IMR-90 (cell line): ENCODE results near the gene NFATC3. TPM values are rescaled to one million over a fixed set of nuclear protein-coding genes. Genes with fewer than 3 reads are reported as not detected.
A peak's percentile ranks its signal among the peaks of the same experiment; 100 is the strongest.

Source experiments
- ATAC-seq: fragments of 200-7000 bp; cut with Tn5 transposase; 2 replicates; pipeline ENCODE4 v1.9.1; 2020; ENCODE audit warnings: low read depth, mild to moderate bottlenecking, moderate library complexity
- BruUV-seq: library from RNA; stranded (reverse); fragments of 400-500 nt; replicated peaks from 2 replicates; lab custom pipeline; 2021; lab: Mats Ljungman, UMichigan
- CTCF ChIA-PET: fragments of 300-600 bp; formaldehyde crosslinking; extraction: SDS; loops from one replicate; lab custom pipeline; 2021; ENCODE audit warnings: antibody characterized with exemption; lab: Yijun Ruan, JAX
- POLR2A ChIA-PET: fragments of 300-600 bp; sonication (Branson Sonifier 250); formaldehyde crosslinking; loops from one replicate; lab custom pipeline; 2022; ENCODE audit warnings: antibody characterized with exemption; ENCODE audit not compliant: unreplicated experiment; lab: Charles Lee
- DNase-seq: peaks from one replicate; pipeline ENCODE4 v3.0.0; 2013
- H2AFZ ChIP-seq: replicated peaks from 2 replicates; pipeline ENCODE3; 2013; ENCODE audit warnings: low read length, mild to moderate bottlenecking; ENCODE audit not compliant: poor library complexity
- H2AK5ac ChIP-seq: 2 replicates; pipeline ENCODE4 v1.6.1; 2013; ENCODE audit warnings: low read depth, low read length, inconsistent platforms
- H2AK9ac ChIP-seq: replicated peaks from 2 replicates; pipeline ENCODE3; 2013; ENCODE audit warnings: mild to moderate bottlenecking, low read depth, low read length, moderate library complexity; ENCODE audit not compliant: poor library complexity
- H2BK120ac ChIP-seq: 2 replicates; pipeline ENCODE4 v1.6.1; 2013; ENCODE audit warnings: low read depth, low read length, inconsistent platforms
- H2BK15ac ChIP-seq: 3 replicates; pipeline ENCODE4 v1.6.1; 2013; ENCODE audit warnings: low read depth, low read length, inconsistent platforms
- H2BK20ac ChIP-seq: 2 replicates; pipeline ENCODE4 v1.6.1; 2013; ENCODE audit warnings: low read depth, mild to moderate bottlenecking, inconsistent platforms, low read length, moderate library complexity
- H2BK5ac ChIP-seq: 2 replicates; pipeline ENCODE4 v1.6.1; 2013; ENCODE audit warnings: mild to moderate bottlenecking, low read depth, low read length, inconsistent platforms; ENCODE audit not compliant: poor library complexity, severe bottlenecking
- H3K14ac ChIP-seq: replicated peaks from 2 replicates; pipeline ENCODE4 v1.6.1; 2013; ENCODE audit warnings: low read depth, low read length, inconsistent platforms
- H3K18ac ChIP-seq: 2 replicates; pipeline ENCODE4 v1.6.1; 2013; ENCODE audit warnings: low read depth, low read length, control low read depth
- H3K23ac ChIP-seq: 2 replicates; pipeline ENCODE4 v1.6.1; 2013; ENCODE audit warnings: low read depth, low read length, inconsistent platforms
- H3K27ac ChIP-seq: 2 replicates; pipeline ENCODE4 v1.5.1; 2013; ENCODE audit warnings: mild to moderate bottlenecking, control low read depth, low read length; ENCODE audit not compliant: insufficient read depth
- H3K27me3 ChIP-seq: 2 replicates; pipeline ENCODE4 v1.6.1; 2013; ENCODE audit warnings: low read length; ENCODE audit not compliant: control insufficient read depth, insufficient read depth
- H3K36me3 ChIP-seq: 2 replicates; pipeline ENCODE4 v1.6.1; 2013; ENCODE audit warnings: low read length, mixed read lengths; ENCODE audit not compliant: control insufficient read depth, insufficient read depth
- H3K4ac ChIP-seq: 2 replicates; pipeline ENCODE4 v1.6.1; 2013; ENCODE audit warnings: low read depth, low read length, inconsistent platforms
- H3K4me1 ChIP-seq: 2 replicates; pipeline ENCODE4 v1.6.1; 2013; ENCODE audit warnings: low read length, mixed read lengths; ENCODE audit not compliant: control insufficient read depth, insufficient read depth
- H3K4me2 ChIP-seq: 2 replicates; pipeline ENCODE4 v1.6.1; 2013; ENCODE audit warnings: low read depth, mild to moderate bottlenecking, control low read depth, low read length, moderate library complexity
- H3K4me3 ChIP-seq: 2 replicates; pipeline ENCODE4 v1.5.1; 2013; ENCODE audit warnings: low read depth, mild to moderate bottlenecking, control low read depth, low read length, moderate library complexity; ENCODE audit not compliant: insufficient read depth
- H3K56ac ChIP-seq: 2 replicates; pipeline ENCODE4 v1.6.1; 2013; ENCODE audit warnings: low read length, inconsistent platforms; ENCODE audit not compliant: insufficient read depth; ENCODE audit errors: extremely low read depth
- H3K79me1 ChIP-seq, 2 experiments: 2 replicates each; pipeline ENCODE4 v1.6.1; 2013; ENCODE audit warnings: low read length in 2 of 2, inconsistent platforms in 1 of 2, low read depth in 1 of 2
- H3K9ac ChIP-seq: 2 replicates; pipeline ENCODE4 v1.6.1; 2013; ENCODE audit warnings: low read depth, low read length, control low read depth
- H3K9me1 ChIP-seq: 2 replicates; pipeline ENCODE4 v1.6.1; 2013; ENCODE audit warnings: low read length, inconsistent platforms; ENCODE audit not compliant: insufficient read depth
- H3K9me3 ChIP-seq: 2 replicates; pipeline ENCODE4 v1.6.1; 2013; ENCODE audit warnings: low read length; ENCODE audit not compliant: control insufficient read depth, insufficient read depth
- H4K20me1 ChIP-seq: 2 replicates; pipeline ENCODE4 v1.6.1; 2013; ENCODE audit warnings: low read length, inconsistent platforms; ENCODE audit not compliant: insufficient read depth
- H4K5ac ChIP-seq: 2 replicates; pipeline ENCODE4 v1.6.1; 2013; ENCODE audit warnings: mild to moderate bottlenecking, low read depth, low read length, control low read depth
- H4K8ac ChIP-seq, 2 experiments: 2 replicates each; pipeline ENCODE4 v1.6.1; 2013; ENCODE audit warnings: low read depth in 2 of 2, low read length in 2 of 2, control low read depth in 1 of 2, inconsistent platforms in 1 of 2
- H4K91ac ChIP-seq: 2 replicates; pipeline ENCODE4 v1.6.1; 2013; ENCODE audit warnings: low read depth, low read length, inconsistent platforms; ENCODE audit not compliant: insufficient read depth
- CEBPB ChIP-seq: IDR thresholded peaks from 2 replicates; pipeline ENCODE4 v1.6.1; 2012; ENCODE audit warnings: low read depth, low read length, improper control_type of control experiment
- CHD1 ChIP-seq: IDR thresholded peaks from 2 replicates; pipeline ENCODE4 v1.6.1; 2012; ENCODE audit warnings: low read depth, low read length, improper control_type of control experiment
- CTCF ChIP-seq: conservative IDR thresholded peaks from 2 replicates; pipeline ENCODE4 v1.5.1; 2012; ENCODE audit warnings: mild to moderate bottlenecking, low read depth, low read length, improper control_type of control experiment
- MAZ ChIP-seq: IDR thresholded peaks from 2 replicates; pipeline ENCODE4 v1.6.1; 2012; ENCODE audit warnings: low read depth, mild to moderate bottlenecking, low read length, improper control_type of control experiment, moderate library complexity, borderline replicate concordance
- NFE2L2 ChIP-seq: fragments of 150-350 bp; IDR thresholded peaks from 2 replicates; pipeline ENCODE4 v1.6.1; 2016; ENCODE audit warnings: low read depth, mild to moderate bottlenecking, low read length
- RCOR1 ChIP-seq: IDR thresholded peaks from 2 replicates; pipeline ENCODE4 v1.6.1; 2012; ENCODE audit warnings: mild to moderate bottlenecking, low read length, improper control_type of control experiment; ENCODE audit not compliant: insufficient replicate concordance
- SMC3 ChIP-seq: fragments of 150-350 bp; IDR thresholded peaks from 2 replicates; pipeline ENCODE4 v1.6.1; 2016; ENCODE audit warnings: low read depth, mild to moderate bottlenecking, antibody characterized with exemption, low read length, moderate library complexity
- USF2 ChIP-seq: fragments of 150-350 bp; IDR thresholded peaks from 2 replicates; pipeline ENCODE4 v1.6.1; 2017; ENCODE audit warnings: mild to moderate bottlenecking, antibody characterized with exemption, low read length, low read depth
- WGBS, 2 experiments: methylation state at CpG; one replicate each; pipeline versions ENCODE4 v1.1.5 to v1.1.7; 2013; ENCODE audit warnings: missing lambda C conversion rate in 2 of 2; ENCODE audit not compliant: insufficient read length in 1 of 2; ENCODE audit errors: extremely low coverage in 2 of 2; 5-methylcytosine and 5-hydroxymethylcytosine counted together
- dilution Hi-C: fragments of 300-500 bp; cut with HindIII; formaldehyde crosslinking; loops from one replicate; pipeline ENCODE4 v1.14.3; 2018; ENCODE audit warnings: low sequenced_read_pairs; ENCODE audit not compliant: unreplicated experiment
- in situ Hi-C: fragments of 300-500 bp; cut with MboI; formaldehyde crosslinking; loops from 3 replicates; pipeline ENCODE4 v1.14.3; 2019; ENCODE audit warnings: low sequenced_read_pairs, inconsistent platforms, mixed read lengths
- intact Hi-C: fragments of 100-400 bp; cut with micrococcal nuclease; formaldehyde crosslinking; loops from 2 replicates; pipeline ENCODE4 v1.10.0; 2022
- polyA plus RNA-seq, 3 experiments: library from polyadenylated mRNA; depleted of rRNA; stranded (reverse); fragments of >200 nt; gene quantifications; 2 replicates each; pipeline ENCODE4 v1.2.3, GENCODE V29; 2012; ENCODE audit warnings: low replicate concordance in 1 of 3
- total RNA-seq: library from RNA; depleted of rRNA; stranded (reverse); fragments of >200 nt; gene quantifications from 2 replicates; pipeline ENCODE4 v1.2.3, GENCODE V29; 2012

NFATC3 gene
- total and polyA plus RNA-seq, 2 of the 4 experiments (the other 2 are of a cell fraction), result 6.3 to 21.5 TPM

GRCh38 chr16:68049449-68049848 is 35.7 kb upstream of the NFATC3 start:
- WGBS, 2 experiments, result 100% methylated on average over 2 of the region's 2 CpGs; no CpG with 5 or more reads in 1 of the 2 experiments
- H3K14ac ChIP-seq, result no peak overlapping the region
- no peak overlapping the region for H2BK120ac ChIP-seq
- intact Hi-C loops (no loop called here), in situ Hi-C loops (no loop called here), dilution Hi-C loops (no loop called here)
- no peak overlapping the region for H2BK15ac ChIP-seq
- H3K27ac ChIP-seq, result no peak overlapping the region
- H3K18ac ChIP-seq, result no peak overlapping the region
- H3K79me1 ChIP-seq, result peaks cover 0 to 3% of the 10 kb centered on the region in 2 experiments; a peak in 2 of 4 replicates
- no peak overlapping the region for H3K9ac ChIP-seq
- H3K27me3 ChIP-seq, result no peaks in the 10 kb centered on the region
- no peaks in the 10 kb centered on the region for H3K9me1 ChIP-seq
- TF ChIP-seq MAZ, result no peak
- no peak for TF ChIP-seq CHD1
- no peak for TF ChIP-seq USF2
- TF ChIP-seq RCOR1, result no peak
- no peak for TF ChIP-seq NFE2L2
- TF ChIP-seq CTCF, result no peak
- TF ChIP-seq CEBPB, result no peak
- no peak for TF ChIP-seq SMC3
- H3K4me3 ChIP-seq, result no peak overlapping the region
- H3K4me1 ChIP-seq, result no peaks in the 10 kb centered on the region
- no peak overlapping the region for H3K4ac ChIP-seq
- no peak overlapping the region for H4K5ac ChIP-seq
- POLR2A ChIA-PET, result no interaction called here
- H4K20me1 ChIP-seq, result no peaks in the 10 kb centered on the region; the same call in 1 of the 2 replicates
- H2AK5ac ChIP-seq, result no peak overlapping the region
- CTCF ChIA-PET, result no interaction called here
- no peak overlapping the region for H2AFZ ChIP-seq
- no peak overlapping the region for H3K23ac ChIP-seq
- DNase-seq (no peak), ATAC-seq (no peak)
- H4K91ac ChIP-seq, result no peak overlapping the region
- no peaks in the 10 kb centered on the region for H3K9me3 ChIP-seq
- no peak overlapping the region for H3K4me2 ChIP-seq
- no peak overlapping the region for H2BK20ac ChIP-seq
- no peak overlapping the region for H2BK5ac ChIP-seq
- H3K56ac ChIP-seq, result no peak overlapping the region
- no TSS peak for BruUV-seq
- peaks cover 25% of the 10 kb centered on the region for H3K36me3 ChIP-seq
- peak overlapping the region; percentile 40 for H2AK9ac ChIP-seq
- no peak overlapping the region for H4K8ac ChIP-seq
